Testis (tissue), 3 donors: ENCODE measurements around the gene TAF11. TPM values are rescaled to one million over a fixed set of nuclear protein-coding genes. Genes with fewer than 3 reads are reported as not detected.
"Not testable (repeated sequence)": the region's sequence is repeated elsewhere in the genome, so short reads cannot be mapped to it uniquely, and the experiment has no call there.

ENCODE experiments used
- DNase-seq: peaks from one replicate; pipeline ENCODE4 v3.0.0-alpha.2; 2019
- H3K27ac ChIP-seq, 2 donors: fragments of 200-600 bp; sonication (generic); one replicate each; pipeline ENCODE4 v1.5.1; 2019
- H3K27me3 ChIP-seq: fragments of 200-600 bp; sonication (generic); one replicate; pipeline ENCODE4 v1.5.1; 2019
- H3K36me3 ChIP-seq: fragments of 200-600 bp; sonication (generic); one replicate; pipeline ENCODE4 v1.5.1; 2017; ENCODE audit warnings: low read depth; ENCODE audit errors: missing control alignments
- H3K4me1 ChIP-seq: fragments of 200-600 bp; sonication (generic); one replicate; pipeline ENCODE4 v1.5.1; 2019
- H3K4me3 ChIP-seq, 2 donors: fragments of 200-600 bp; sonication (generic); one replicate each; pipeline ENCODE4 v1.5.1; 2017 to 2019
- H3K9me3 ChIP-seq: fragments of 200-600 bp; sonication (generic); one replicate; pipeline ENCODE4 v1.5.1; 2017
- POLR2A ChIP-seq: fragments of 450-650 bp; IDR thresholded peaks from one replicate; pipeline ENCODE4 v1.6.1; 2017; ENCODE audit warnings: antibody characterized with exemption, mild to moderate bottlenecking, moderate library complexity
- WGBS, 2 donors: methylation state at CpG; one replicate each; pipeline ENCODE4 v1.1.5; 2018; 5-methylcytosine and 5-hydroxymethylcytosine counted together
- intact Hi-C: fragments of 100-400 bp; cut with DNase I; formaldehyde crosslinking; loops from one replicate; pipeline ENCODE4 v1.15.1; 2023; ENCODE audit warnings: low total_unique reads
- polyA plus RNA-seq: library from polyadenylated mRNA; stranded (reverse); fragments of 350-450 nt; fragmentation: Illumina TruSeq; extraction: RNeasy Lipid Tissue Mini Kit (QIAGEN cat#74804); gene quantifications from one replicate; pipeline ENCODE4 v1.2.3, GENCODE V29; 2014; ENCODE audit warnings: low read depth, low replicate concordance; ENCODE audit not compliant: insufficient read depth
- total RNA-seq, 2 donors: library from RNA; depleted of rRNA; stranded (reverse); fragments of >200 nt; gene quantifications; one replicate each; pipeline ENCODE4 v1.2.3, GENCODE V29; 2016
- TF ChIP-seq, protein P1 (sequence below), 3 experiments: fragments of 450-650 bp in 2 of 3; fragments of 200-600 bp in 1 of 3; sonication (generic) in 1 of 3; IDR thresholded peaks; one replicate each; pipeline ENCODE4 v1.5.1; 2016 to 2019; ENCODE audit warnings: antibody characterized with exemption in 3 of 3, mild to moderate bottlenecking in 2 of 3, moderate library complexity in 1 of 3

TAF11 gene
- total and polyA plus RNA-seq, 3 donors from 2014 or later, result 52.2 to 69.7 (median 65.9) TPM

DNA sequence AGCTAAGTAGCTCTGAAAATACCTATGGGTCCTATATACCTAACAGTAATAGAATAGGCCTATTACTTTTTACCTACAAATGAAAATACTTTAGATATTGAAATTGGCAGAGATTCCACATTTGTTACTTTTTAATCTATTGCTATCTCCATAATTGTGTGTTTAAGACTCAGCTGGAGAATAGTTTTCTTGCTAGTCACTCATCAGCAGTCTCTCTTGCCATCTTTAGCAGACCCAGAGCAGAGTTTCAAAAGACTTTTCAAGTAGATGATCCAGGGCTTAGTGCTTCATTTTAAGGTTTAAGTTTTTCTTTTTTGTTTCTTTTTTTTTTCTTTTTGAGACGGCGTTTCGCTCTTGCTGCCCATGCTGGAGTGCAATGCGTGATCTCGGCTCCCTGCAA, 14.1 kb upstream of the TAF11 start:
- DNase-seq, result no peak
- Histone ChIP-seq H3K4me1 (peaks cover 50% of the 10 kb centered on the region), H3K4me3 (no peak overlapping the region), H3K27ac (peak overlapping the region in 1 of 2 donors; percentile 38), H3K27me3 (no peaks in the 10 kb centered on the region), H3K9me3 (no peaks in the 10 kb centered on the region), H3K36me3 (no peaks in the 10 kb centered on the region)
- intact Hi-C loops, result no loop called here
- no peak for TF ChIP-seq POLR2A
- TF ChIP-seq, protein P1, sequence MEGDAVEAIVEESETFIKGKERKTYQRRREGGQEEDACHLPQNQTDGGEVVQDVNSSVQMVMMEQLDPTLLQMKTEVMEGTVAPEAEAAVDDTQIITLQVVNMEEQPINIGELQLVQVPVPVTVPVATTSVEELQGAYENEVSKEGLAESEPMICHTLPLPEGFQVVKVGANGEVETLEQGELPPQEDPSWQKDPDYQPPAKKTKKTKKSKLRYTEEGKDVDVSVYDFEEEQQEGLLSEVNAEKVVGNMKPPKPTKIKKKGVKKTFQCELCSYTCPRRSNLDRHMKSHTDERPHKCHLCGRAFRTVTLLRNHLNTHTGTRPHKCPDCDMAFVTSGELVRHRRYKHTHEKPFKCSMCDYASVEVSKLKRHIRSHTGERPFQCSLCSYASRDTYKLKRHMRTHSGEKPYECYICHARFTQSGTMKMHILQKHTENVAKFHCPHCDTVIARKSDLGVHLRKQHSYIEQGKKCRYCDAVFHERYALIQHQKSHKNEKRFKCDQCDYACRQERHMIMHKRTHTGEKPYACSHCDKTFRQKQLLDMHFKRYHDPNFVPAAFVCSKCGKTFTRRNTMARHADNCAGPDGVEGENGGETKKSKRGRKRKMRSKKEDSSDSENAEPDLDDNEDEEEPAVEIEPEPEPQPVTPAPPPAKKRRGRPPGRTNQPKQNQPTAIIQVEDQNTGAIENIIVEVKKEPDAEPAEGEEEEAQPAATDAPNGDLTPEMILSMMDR (IDR thresholded peaks at IDR 0.05), result no peak
- WGBS, 2 donors, result 53 to 98% methylated on average over 5 of the region's 5 CpGs

GRCh38 chr6:34900321-34901031, 12.6 kb upstream of the TAF11 start:
- H3K9me3 ChIP-seq, result no peaks in the 10 kb centered on the region
- intact Hi-C loops, result no loop called here
- H3K27ac ChIP-seq, result peak overlapping the region in 1 of 2 donors; percentile 38
- no peaks in the 10 kb centered on the region for H3K36me3 ChIP-seq
- no peaks in the 10 kb centered on the region for H3K27me3 ChIP-seq
- TF ChIP-seq, protein P1 (IDR thresholded peaks at IDR 0.05), result no peak
- no peak for TF ChIP-seq POLR2A
- no peak overlapping the region for H3K4me3 ChIP-seq
- 54 to 70% methylated on average over 4 of the region's 4 CpGs for WGBS, 2 donors
- H3K4me1 ChIP-seq, result peaks cover 50% of the 10 kb centered on the region
- DNase-seq, result no peak

DNA sequence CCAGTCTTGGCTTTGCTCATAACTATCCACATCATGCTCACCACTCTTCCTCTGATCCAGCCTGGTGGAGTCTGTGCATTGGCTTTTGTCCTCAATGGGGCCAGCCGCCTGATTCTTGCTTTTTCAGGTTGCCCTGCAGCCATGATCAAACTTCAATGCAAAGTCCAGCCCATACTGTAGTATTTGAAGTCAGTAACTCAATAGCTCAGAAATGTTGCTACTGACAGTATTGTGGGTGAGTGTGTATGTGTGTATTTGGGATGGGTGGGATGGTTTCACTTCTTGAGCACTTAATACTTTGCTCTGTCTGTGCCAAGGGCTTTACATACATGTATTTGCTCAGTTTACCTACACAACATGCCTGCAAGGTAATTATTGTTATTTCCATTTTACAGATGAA, 11.9 kb upstream of the TAF11 start:
- H3K36me3 ChIP-seq, intact Hi-C loops, H3K9me3 ChIP-seq, DNase-seq, H3K27ac ChIP-seq, H3K27me3 ChIP-seq, H3K4me3 ChIP-seq: not testable (repeated sequence)
- peaks cover 47% of the 10 kb centered on the region for H3K4me1 ChIP-seq
- 79 to 96% methylated on average over 1 of the region's 1 CpG for WGBS, 2 donors

- Histone ChIP-seq H3K27me3 (no peaks in the 10 kb centered on the region), H3K27ac (peak overlapping the region; percentile 61 to 68), H3K4me1 (peaks cover 46% of the 10 kb centered on the region), H3K36me3 (no peaks in the 10 kb centered on the region), H3K9me3 (no peaks in the 10 kb centered on the region), H3K4me3 (no peak overlapping the region)
- DNase-seq, result no peak
- 38 to 96% methylated on average over 1 of the region's 1 CpG for WGBS, 2 donors
- intact Hi-C loops, result no loop called here
- TF ChIP-seq, protein P1 (IDR thresholded peaks at IDR 0.05), result no peak
- no peak for TF ChIP-seq POLR2A
Measured at GRCh38 chr6:34897716-34898115, 9.9 kb upstream of the TAF11 start.

GRCh38 chr6:34897130-34897529, 9.3 kb upstream of the TAF11 start:
- Histone ChIP-seq H3K27ac (peak overlapping the region; percentile 61 to 68), H3K4me3 (no peak overlapping the region), H3K27me3 (no peaks in the 10 kb centered on the region), H3K9me3 (no peaks in the 10 kb centered on the region), H3K4me1 (peaks cover 46% of the 10 kb centered on the region), H3K36me3 (no peaks in the 10 kb centered on the region)
- DNase-seq, result peak; percentile 52
- WGBS, 2 donors, result 4 to 7% methylated on average over 1 of the region's 1 CpG
- TF ChIP-seq POLR2A, result no peak
- TF ChIP-seq, protein P1 (IDR thresholded peaks at IDR 0.05), result no peak
- intact Hi-C loops, result no loop called here
